SW480 (cell line): ENCODE results near the gene NLRC5.

ENCODE experiments used
- DNase-seq: peaks from one replicate; pipeline ENCODE4 v3.0.0-alpha.2; 2016; ENCODE audit warnings: low spot score

The NLRC5 gene

DNA sequence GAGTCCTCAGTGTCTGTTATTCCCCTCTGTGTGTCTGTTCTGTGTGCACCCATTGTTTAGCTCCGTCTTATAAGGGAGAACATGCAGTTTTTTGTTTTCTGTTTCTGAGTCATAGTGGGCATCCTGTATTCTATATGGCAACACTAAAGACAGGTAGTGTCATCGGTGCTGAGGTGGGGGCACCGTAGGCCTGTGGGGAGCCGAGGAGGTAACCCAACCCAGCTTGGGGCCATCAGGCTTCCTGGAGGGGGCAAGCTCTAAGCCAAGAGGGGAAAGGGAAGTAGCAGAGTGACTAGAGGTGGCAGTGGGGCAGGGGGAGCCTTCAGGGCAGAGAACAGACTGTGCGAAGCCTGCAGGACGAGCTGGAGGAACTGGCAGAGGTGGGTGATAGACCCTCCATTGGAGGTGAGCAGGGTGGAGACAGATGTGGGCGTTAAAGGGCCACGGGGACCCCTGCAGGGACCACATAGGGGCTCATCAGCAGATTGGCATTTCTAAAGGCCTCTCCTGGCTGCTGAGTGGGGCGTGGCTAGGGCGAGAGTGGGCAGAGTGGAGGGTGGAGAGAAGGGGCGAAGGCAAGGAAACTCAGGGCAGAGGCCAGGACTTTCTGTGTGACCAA, 139.5 kb downstream of the NLRC5 start:
- DNase-seq, result no peak

DNA sequence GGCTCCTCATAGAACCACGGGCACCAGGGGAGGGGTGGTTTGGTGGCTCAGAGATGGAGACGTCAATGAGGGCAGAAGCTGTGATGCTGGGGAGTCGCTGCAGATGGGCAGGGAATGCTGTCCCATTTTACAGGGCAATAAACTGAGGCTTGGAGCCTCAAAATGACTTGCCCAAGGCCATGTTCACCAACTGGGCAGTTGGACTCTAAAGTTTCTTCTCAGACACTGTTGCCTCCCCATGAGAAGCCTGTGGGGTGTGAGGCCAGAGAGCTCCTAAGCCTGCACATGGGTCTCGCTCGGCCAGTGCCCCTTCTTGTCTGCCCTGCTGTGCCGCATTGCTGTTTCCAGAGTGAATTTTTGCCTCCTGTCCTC, 141.6 kb downstream of the NLRC5 start:
- DNase-seq, result no peak

DNA sequence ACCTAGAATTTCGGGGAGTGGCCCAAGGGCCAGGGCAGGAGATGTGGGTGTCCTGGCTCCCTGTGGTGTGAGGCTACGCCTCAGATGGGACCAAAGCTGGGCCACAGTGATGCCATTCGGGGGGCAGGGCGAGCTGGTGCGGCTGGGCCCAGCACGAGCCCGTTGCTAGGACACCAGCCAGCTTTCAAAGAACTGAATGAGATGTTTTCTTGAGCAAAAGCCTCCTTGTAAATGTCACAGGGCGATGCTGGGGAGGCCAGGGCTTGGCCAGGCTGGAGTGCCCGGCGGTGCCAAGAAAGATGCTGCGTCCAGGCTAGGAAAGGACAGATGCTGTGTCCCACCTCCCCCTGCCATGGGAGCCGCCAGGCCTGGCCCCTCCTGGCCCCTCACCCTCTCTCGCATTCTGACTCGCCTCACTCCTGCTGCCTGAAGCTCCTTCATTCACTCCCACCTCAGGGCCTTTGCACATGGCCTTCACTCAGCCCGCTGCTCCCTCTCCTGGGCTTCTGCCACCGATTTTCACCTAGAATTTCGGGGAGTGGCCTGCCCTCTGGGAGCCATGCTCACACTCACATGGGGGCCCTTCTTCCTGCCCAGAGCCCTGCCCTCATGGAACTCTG, 142.1 kb downstream of the NLRC5 start:
- DNase-seq, result no peak

DNA sequence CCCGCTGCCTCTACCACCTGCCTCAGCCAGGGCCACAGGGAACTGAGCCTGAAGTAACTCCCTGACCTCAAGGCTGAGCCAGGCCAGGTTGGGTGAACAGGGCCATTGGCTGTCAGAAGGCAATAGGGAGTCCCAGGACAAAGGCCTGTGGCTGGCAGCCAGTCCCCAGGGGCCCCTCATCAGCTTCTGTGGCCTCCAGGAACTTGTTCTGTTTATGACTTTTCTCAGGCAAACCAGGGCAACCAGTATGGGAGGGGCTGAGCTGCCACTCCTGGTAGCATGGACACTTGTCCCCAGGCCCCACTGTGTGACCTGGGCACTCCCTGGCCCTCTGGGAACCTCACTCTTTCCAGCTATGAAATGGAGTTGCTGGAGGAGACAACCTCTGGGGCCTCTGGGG, 143.1 kb downstream of the NLRC5 start:
- no peak for DNase-seq

DNA sequence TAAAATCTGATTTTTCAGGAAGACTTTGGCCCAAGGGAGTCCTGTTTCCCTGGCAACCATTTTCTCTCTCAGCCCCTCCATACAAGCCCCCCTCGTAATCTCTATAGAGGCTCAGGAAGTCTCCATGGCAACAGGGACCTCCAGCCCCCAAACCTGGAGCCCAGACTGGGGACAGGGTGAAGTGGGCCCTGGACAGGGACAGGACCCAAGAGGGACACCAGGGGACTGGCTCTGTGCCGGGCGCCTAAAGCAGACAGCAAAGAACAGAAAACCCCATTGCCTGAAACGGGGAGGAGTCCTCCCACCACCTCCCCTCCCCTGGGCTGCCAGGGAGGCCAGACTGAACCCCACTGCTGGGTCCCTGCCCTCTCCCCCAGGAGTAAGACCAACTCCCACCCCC, 143.7 kb downstream of the NLRC5 start:
- DNase-seq, result no peak
